Measurements from ENCODE around the gene FCHO2.

The FCHO2 gene

DNA sequence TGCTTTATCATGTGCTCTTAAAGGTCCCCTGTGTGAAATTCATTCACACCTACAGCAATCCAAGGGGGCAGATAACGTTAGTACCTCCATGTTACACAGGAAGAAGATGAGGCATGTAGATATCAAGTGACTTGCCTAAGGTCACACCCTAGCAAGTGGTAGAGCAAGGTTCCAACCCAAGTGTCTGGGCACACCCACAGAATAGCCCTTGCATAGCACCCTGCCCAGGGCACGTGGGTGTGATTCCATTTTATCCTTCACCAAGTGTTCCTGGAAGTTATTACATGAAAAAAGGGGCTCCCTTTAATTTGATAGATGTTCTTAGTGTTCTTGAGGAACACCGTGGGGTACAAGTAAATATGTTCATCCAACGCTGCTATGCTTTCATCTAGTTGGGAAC is 169.4 kb downstream of the FCHO2 start:
- TF ChIP-seq, protein P1, sequence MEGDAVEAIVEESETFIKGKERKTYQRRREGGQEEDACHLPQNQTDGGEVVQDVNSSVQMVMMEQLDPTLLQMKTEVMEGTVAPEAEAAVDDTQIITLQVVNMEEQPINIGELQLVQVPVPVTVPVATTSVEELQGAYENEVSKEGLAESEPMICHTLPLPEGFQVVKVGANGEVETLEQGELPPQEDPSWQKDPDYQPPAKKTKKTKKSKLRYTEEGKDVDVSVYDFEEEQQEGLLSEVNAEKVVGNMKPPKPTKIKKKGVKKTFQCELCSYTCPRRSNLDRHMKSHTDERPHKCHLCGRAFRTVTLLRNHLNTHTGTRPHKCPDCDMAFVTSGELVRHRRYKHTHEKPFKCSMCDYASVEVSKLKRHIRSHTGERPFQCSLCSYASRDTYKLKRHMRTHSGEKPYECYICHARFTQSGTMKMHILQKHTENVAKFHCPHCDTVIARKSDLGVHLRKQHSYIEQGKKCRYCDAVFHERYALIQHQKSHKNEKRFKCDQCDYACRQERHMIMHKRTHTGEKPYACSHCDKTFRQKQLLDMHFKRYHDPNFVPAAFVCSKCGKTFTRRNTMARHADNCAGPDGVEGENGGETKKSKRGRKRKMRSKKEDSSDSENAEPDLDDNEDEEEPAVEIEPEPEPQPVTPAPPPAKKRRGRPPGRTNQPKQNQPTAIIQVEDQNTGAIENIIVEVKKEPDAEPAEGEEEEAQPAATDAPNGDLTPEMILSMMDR (IDR thresholded peaks at IDR 0.05; ENCODE audit: borderline replicate concordance, insufficient read depth, low read depth, low read length): no peak

DNA sequence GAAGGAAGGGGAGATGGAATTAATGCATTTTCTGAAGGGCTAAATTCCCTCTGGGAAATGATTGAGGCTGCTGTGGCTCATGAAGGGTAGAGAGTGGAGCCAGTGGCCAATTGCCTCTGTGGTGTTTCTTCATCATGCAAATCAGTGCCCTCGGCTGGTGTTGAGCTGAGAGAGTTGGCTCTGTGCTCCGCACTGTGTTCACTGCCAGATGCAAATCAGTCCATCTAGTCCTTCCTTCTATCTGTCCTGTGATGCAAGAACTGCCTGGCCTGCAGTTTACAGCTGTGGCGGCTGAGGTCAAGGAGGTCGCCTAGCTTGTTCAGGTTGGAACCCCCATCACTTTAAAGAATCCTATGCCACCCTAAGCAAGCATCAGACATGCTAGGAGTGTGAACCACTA is 170.5 kb downstream of the FCHO2 start:
- TF ChIP-seq, protein P1 (IDR thresholded peaks at IDR 0.05; ENCODE audit: borderline replicate concordance, insufficient read depth, low read depth, low read length): no peak
- no peak overlapping the region for H3K4me3 ChIP-seq (ENCODE audit: low read depth, low read length)

More for the DNA sequence above, 169.4 kb downstream of the FCHO2 start:
- no peak overlapping the region for H3K4me3 ChIP-seq (ENCODE audit: low read depth, low read length)

DNA sequence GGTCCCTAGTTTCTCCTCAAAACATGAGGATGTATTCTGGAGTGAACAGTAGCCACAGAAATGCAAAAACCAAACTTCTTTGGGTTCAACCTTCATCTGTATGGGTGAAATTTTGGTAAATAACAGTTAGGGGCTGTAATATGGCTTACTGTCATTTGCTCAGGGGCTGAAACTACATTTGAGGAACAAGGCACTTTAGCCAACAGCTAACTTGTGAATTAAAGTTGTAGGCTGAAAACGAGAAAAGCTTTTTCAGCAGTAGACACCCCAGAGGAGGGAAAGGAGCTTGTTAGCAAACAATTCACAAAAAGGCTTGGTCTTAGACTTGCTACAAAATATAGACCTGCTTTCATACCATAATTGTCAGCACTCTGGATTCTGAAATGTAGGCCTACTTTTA is 171.1 kb downstream of the FCHO2 start:
- TF ChIP-seq, protein P1 (IDR thresholded peaks at IDR 0.05; ENCODE audit: borderline replicate concordance, insufficient read depth, low read depth, low read length): no peak
- no peak overlapping the region for H3K4me3 ChIP-seq (ENCODE audit: low read depth, low read length)

DNA sequence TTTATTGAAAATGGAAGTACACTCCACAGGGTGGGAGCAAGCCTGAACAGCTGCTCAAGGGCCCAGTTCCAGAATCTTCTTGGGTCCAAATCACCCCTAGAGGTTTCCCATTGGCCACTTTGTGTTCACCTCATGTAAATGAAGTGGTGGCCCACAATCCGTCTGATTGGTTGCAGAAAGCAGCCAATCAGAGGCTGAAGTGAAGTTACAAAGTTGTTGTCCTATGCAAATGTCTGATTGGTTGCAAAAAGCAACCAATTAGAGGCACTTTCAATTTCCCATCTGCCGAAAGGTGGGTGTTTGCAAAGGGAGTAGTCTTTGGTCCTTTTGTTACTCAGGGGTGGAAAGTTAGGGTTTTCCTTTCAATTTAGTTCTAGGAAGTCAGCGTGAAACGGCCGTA is 173.3 kb downstream of the FCHO2 start:
- TF ChIP-seq, protein P1 (IDR thresholded peaks at IDR 0.05; ENCODE audit: borderline replicate concordance, insufficient read depth, low read depth, low read length): no peak
- H3K4me3 ChIP-seq (ENCODE audit: low read depth, low read length): no peak overlapping the region

DNA sequence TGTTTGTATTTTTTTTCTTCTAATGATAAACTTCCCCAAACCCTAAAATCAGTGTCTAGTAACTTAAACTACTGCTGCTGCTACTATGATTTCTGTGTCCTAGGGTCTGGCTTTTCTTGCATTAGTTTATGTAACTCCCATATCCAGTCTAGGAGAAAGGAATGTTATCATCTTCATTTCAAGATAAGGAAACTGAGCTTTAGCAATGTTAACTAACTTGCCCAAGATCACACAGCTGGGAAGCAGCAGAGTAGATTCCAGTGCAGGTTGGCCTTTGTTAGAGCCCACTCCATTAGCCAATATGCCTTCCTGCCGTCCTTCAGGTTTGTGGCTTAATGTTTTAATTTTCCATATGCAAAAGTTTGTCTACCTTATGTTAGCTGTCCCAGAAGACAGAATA is 175.0 kb downstream of the FCHO2 start:
- H3K4me3 ChIP-seq (ENCODE audit: low read depth, low read length): no peak overlapping the region
- TF ChIP-seq, protein P1 (IDR thresholded peaks at IDR 0.05; ENCODE audit: borderline replicate concordance, insufficient read depth, low read depth, low read length): no peak

DNA sequence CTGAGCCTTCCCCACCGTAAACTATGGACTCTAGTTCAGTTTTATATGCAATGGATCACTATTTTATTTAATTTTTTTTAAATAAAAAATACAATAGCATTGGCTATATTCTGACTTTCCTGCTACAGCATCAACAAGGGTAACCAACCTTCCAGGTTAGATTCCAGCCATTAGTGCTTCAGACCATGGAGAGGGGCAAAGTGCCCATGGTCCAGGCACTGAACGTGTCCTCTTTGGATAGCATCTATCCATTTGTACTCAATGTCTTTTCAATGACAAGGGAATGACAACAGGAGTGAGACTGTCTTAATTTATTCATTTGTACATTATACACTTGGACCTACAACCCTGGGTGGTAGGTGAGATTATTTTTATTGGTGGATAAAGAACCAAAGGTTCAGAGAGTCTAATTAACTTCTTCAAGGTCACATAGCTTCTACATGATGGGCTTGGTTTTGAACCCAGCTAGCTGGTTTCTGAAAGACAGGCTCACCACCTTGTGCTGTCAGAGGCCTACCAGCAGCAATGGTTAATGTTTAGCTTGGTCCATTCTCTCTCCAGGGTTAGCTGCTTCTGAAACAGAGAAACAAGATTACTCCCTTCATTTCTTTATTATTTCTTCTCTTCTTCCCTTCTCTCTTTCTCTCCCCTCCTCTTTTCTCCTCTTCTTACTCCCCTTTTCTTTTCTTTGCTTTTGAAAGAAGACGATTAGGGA is 176.0 kb downstream of the FCHO2 start:
- H3K4me3 ChIP-seq (ENCODE audit: low read depth, low read length): no peak overlapping the region
- TF ChIP-seq, protein P1 (IDR thresholded peaks at IDR 0.05; ENCODE audit: borderline replicate concordance, insufficient read depth, low read depth, low read length): no peak

DNA sequence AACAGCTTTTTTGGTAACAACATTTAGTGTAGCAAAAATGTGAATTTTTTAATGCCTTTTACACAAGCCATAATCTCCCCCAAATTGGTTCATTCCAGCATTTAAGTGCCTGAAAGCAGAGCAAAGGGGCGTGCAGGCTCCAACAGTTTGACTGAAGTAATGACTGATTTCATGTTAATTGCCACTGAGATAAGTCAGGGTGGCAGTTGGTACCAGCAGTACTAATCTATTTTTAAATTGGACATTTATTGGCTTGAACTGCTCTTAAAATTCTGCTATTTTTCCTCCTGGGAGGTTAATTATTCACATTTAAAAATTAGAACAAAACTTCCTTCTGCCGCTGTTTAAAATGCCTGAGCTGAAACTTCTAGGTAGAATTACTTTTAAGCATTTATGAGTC is 176.9 kb downstream of the FCHO2 start:
- TF ChIP-seq, protein P1 (IDR thresholded peaks at IDR 0.05; ENCODE audit: borderline replicate concordance, insufficient read depth, low read depth, low read length): no peak
- no peak overlapping the region for H3K4me3 ChIP-seq (ENCODE audit: low read depth, low read length)
